Neural cell (in vitro differentiated cells): Measurements from ENCODE around the gene KIF1C. TPM values are rescaled to one million over a fixed set of nuclear protein-coding genes. Genes with fewer than 3 reads are reported as not detected.

ENCODE experiments used
- H2AFZ ChIP-seq: fragments of 200-600, 300-800 bp; sonication (generic), shearing (Covaris generic); 2 replicates; pipeline ENCODE4 v1.6.0; 2014; ENCODE audit warnings: low read depth, mild to moderate bottlenecking, antibody characterized with exemption, low read length, moderate library complexity
- H3F3A ChIP-seq: fragments of 200-600 bp; shearing (Covaris generic); 2 replicates; pipeline ENCODE4 v1.6.1; 2016; ENCODE audit warnings: mild to moderate bottlenecking, moderate library complexity, mixed read lengths, antibody characterized with exemption, low read length; ENCODE audit not compliant: insufficient read depth, poor library complexity, severe bottlenecking
- H3K27ac ChIP-seq: fragments of 200-600, 300-800 bp; sonication (generic), shearing (Covaris generic); 2 replicates; pipeline ENCODE4 v1.5.1; 2014; ENCODE audit warnings: mild to moderate bottlenecking, low read length, moderate library complexity
- H3K27me3 ChIP-seq: fragments of 300-800, 200-600 bp; sonication (generic), shearing (Covaris generic); 2 replicates; pipeline ENCODE4 v1.6.0; 2014; ENCODE audit warnings: mild to moderate bottlenecking, low read depth, low read length, moderate library complexity; ENCODE audit not compliant: insufficient read depth
- H3K36me3 ChIP-seq: fragments of 300-800, 200-600 bp; sonication (generic), shearing (Covaris generic); 2 replicates; pipeline ENCODE4 v1.5.1; 2014; ENCODE audit warnings: mild to moderate bottlenecking, antibody characterized with exemption, low read length, moderate library complexity; ENCODE audit not compliant: insufficient read depth
- H3K4me2 ChIP-seq: fragments of 300-800, 200-600 bp; sonication (generic), shearing (Covaris generic); 2 replicates; pipeline ENCODE4 v1.6.0; 2014; ENCODE audit warnings: mild to moderate bottlenecking, low read length
- H3K4me3 ChIP-seq: fragments of 300-800, 200-600 bp; sonication (generic), shearing (Covaris generic); 2 replicates; pipeline ENCODE4 v1.5.1; 2014; ENCODE audit warnings: mild to moderate bottlenecking, low read length, moderate library complexity
- H3K79me2 ChIP-seq: fragments of 200-600 bp; shearing (Covaris generic); replicated peaks from 2 replicates; pipeline ENCODE4 v1.6.0; 2014; ENCODE audit warnings: mild to moderate bottlenecking, low read length, moderate library complexity; ENCODE audit not compliant: insufficient read depth
- H3K9ac ChIP-seq: fragments of 300-800, 200-600 bp; sonication (generic), shearing (Covaris generic); 2 replicates; pipeline ENCODE4 v1.6.1; 2016; ENCODE audit warnings: mild to moderate bottlenecking, low read length, mixed read lengths
- H3K9me2 ChIP-seq: fragments of 200-600 bp; shearing (Covaris generic); 2 replicates; pipeline ENCODE4 v1.6.1; 2016; ENCODE audit warnings: mild to moderate bottlenecking, low read length, mixed read lengths; ENCODE audit not compliant: insufficient read depth
- H3K9me3 ChIP-seq: fragments of 200-600, 300-800 bp; sonication (generic), shearing (Covaris generic); 2 replicates; pipeline ENCODE4 v1.6.1; 2016; ENCODE audit warnings: mild to moderate bottlenecking, mixed run types, low read length, moderate library complexity, mixed read lengths
- H4K20me1 ChIP-seq: fragments of 200-600 bp; shearing (Covaris generic); 2 replicates; pipeline ENCODE4 v1.6.1; 2016; ENCODE audit warnings: mild to moderate bottlenecking, mixed run types; ENCODE audit not compliant: insufficient read depth
- CTCF ChIP-seq: fragments of 450-650 bp; IDR thresholded peaks from 2 replicates; pipeline ENCODE4 v1.5.1; 2014; ENCODE audit warnings: antibody characterized with exemption, mild to moderate bottlenecking, moderate library complexity; ENCODE audit not compliant: poor library complexity, severe bottlenecking
- EP300 ChIP-seq: fragments of 450-650 bp; conservative IDR thresholded peaks from 2 replicates; pipeline ENCODE4 v1.6.1; 2014; ENCODE audit warnings: antibody characterized with exemption, mild to moderate bottlenecking, moderate library complexity; ENCODE audit not compliant: poor library complexity, severe bottlenecking
- EZH2 ChIP-seq: fragments of 200-600, 300-800 bp; shearing (Covaris generic), sonication (generic); IDR thresholded peaks from 2 replicates; pipeline ENCODE4 v1.6.1; 2014; ENCODE audit warnings: antibody characterized with exemption, low read length, borderline replicate concordance, mild to moderate bottlenecking; ENCODE audit not compliant: insufficient read depth, poor library complexity, severe bottlenecking
- MXI1 ChIP-seq: fragments of 450-650 bp; conservative IDR thresholded peaks from 2 replicates; pipeline ENCODE4 v1.6.1; 2014; ENCODE audit warnings: antibody characterized with exemption, mild to moderate bottlenecking; ENCODE audit not compliant: poor library complexity, severe bottlenecking
- POLR2AphosphoS5 ChIP-seq: IDR thresholded peaks from 2 replicates; pipeline ENCODE4 v1.6.1; 2012
- RAD21 ChIP-seq: fragments of 450-650 bp; conservative IDR thresholded peaks from 2 replicates; pipeline ENCODE4 v1.6.1; 2014; ENCODE audit warnings: antibody characterized with exemption, mild to moderate bottlenecking, moderate library complexity
- REST ChIP-seq: IDR thresholded peaks from 2 replicates; pipeline ENCODE4 v1.6.1; 2012; ENCODE audit warnings: borderline replicate concordance
- SMC3 ChIP-seq: fragments of 450-650 bp; conservative IDR thresholded peaks from 2 replicates; pipeline ENCODE4 v1.6.1; 2014; ENCODE audit warnings: antibody characterized with exemption, mild to moderate bottlenecking, moderate library complexity; ENCODE audit not compliant: poor library complexity
- TAF1 ChIP-seq: IDR thresholded peaks from 2 replicates; pipeline ENCODE4 v1.6.1; 2012; ENCODE audit warnings: low read depth
- polyA plus RNA-seq: library from polyadenylated mRNA; depleted of rRNA; stranded (reverse); fragments of >200 nt; gene quantifications from 2 replicates; pipeline ENCODE4 v1.2.3, GENCODE V29; 2014

KIF1C gene
- polyA plus RNA-seq, 1 donor from 2014 or later, result 8.3 TPM

GRCh38 chr17:4998732-4999429 is 1.1 kb downstream of the KIF1C start:
- Histone ChIP-seq H4K20me1 (no peaks in the 10 kb centered on the region), H3K9ac (peak overlapping the region; percentile 81), H3K36me3 (no peaks in the 10 kb centered on the region), H3K27me3 (no peaks in the 10 kb centered on the region), H3K9me3 (no peaks in the 10 kb centered on the region), H3F3A (no peaks in the 10 kb centered on the region), H3K9me2 (no peaks in the 10 kb centered on the region), H3K27ac (no peak overlapping the region), H3K79me2 (peaks cover 16% of the 10 kb centered on the region), H2AFZ (no peak overlapping the region), H3K4me2 (peak overlapping the region; percentile 84), H3K4me3 (peak overlapping the region; percentile 96)
- TF ChIP-seq EP300, result no peak
- no peak for TF ChIP-seq TAF1
- no peak for TF ChIP-seq EZH2
- TF ChIP-seq REST, result no peak
- no peak for TF ChIP-seq MXI1
- no peak for TF ChIP-seq POLR2AphosphoS5
- TF ChIP-seq RAD21, result no peak
- no peak for TF ChIP-seq SMC3
- TF ChIP-seq CTCF, result no peak

- no peaks in the 10 kb centered on the region for H3K9me2 ChIP-seq
- H3K27ac ChIP-seq, result no peak overlapping the region
- H3K9me3 ChIP-seq, result no peaks in the 10 kb centered on the region
- H3K9ac ChIP-seq, result peak overlapping the region; percentile 81
- no peaks in the 10 kb centered on the region for H3F3A ChIP-seq
- peaks cover 16% of the 10 kb centered on the region for H3K79me2 ChIP-seq
- H3K27me3 ChIP-seq, result no peaks in the 10 kb centered on the region
- H3K4me2 ChIP-seq, result peak overlapping the region; percentile 84
- no peaks in the 10 kb centered on the region for H4K20me1 ChIP-seq
- no peak overlapping the region for H2AFZ ChIP-seq
- TF ChIP-seq SMC3 (no peak), TAF1 (no peak), POLR2AphosphoS5 (no peak), MXI1 (no peak), RAD21 (no peak), EP300 (no peak), REST (no peak), CTCF (no peak), EZH2 (no peak)
- H3K36me3 ChIP-seq, result no peaks in the 10 kb centered on the region
- peak overlapping the region; percentile 96 for H3K4me3 ChIP-seq
Measured at GRCh38 chr17:4999430-5000093, 1.8 kb downstream of the KIF1C start.
